HCT116 (cell line): Measurements from ENCODE around the gene LRRC4B.

Source experiments
- CEBPB ChIP-seq: IDR thresholded peaks from 2 replicates; pipeline ENCODE4 v1.6.1; 2012; ENCODE audit warnings: low read depth
- EGR1 ChIP-seq: IDR thresholded peaks from 2 replicates; pipeline ENCODE4 v1.6.1; 2012; ENCODE audit warnings: low read depth
- EZH2 ChIP-seq: fragments of 200-600 bp; sonication (generic); IDR thresholded peaks from 2 replicates; pipeline ENCODE4 v1.6.1; 2017; ENCODE audit warnings: antibody characterized with exemption, mixed run types
- POLR2A ChIP-seq: IDR thresholded peaks from 2 replicates; pipeline ENCODE4 v1.7.0; 2011; ENCODE audit warnings: borderline replicate concordance; ENCODE audit not compliant: insufficient read depth, insufficient read length; ENCODE audit errors: extremely low read depth
- POLR2AphosphoS5 ChIP-seq: IDR thresholded peaks from 2 replicates; pipeline ENCODE4 v1.6.1; 2011; ENCODE audit warnings: mild to moderate bottlenecking, low read depth, low read length, moderate library complexity
- RAD21 ChIP-seq: IDR thresholded peaks from 2 replicates; pipeline ENCODE4 v1.6.1; 2012; ENCODE audit warnings: low read depth, mild to moderate bottlenecking
- SP1 ChIP-seq: IDR thresholded peaks from 2 replicates; pipeline ENCODE4 v1.6.1; 2012; ENCODE audit warnings: low read depth
- TCF7L2 ChIP-seq: IDR thresholded peaks from 2 replicates; pipeline ENCODE4 v1.7.0; 2011; ENCODE audit warnings: borderline replicate concordance, inconsistent platforms; ENCODE audit not compliant: insufficient read depth, insufficient read length; ENCODE audit errors: extremely low read depth
- YY1 ChIP-seq: IDR thresholded peaks from 2 replicates; pipeline ENCODE4 v1.6.1; 2011; ENCODE audit warnings: low read length, low read depth, moderate library complexity, mild to moderate bottlenecking; ENCODE audit not compliant: insufficient replicate concordance; ENCODE audit errors: extremely low read depth
- ZNF274 ChIP-seq: fragments of 200-500 bp; sonication (Bioruptor generic); IDR thresholded peaks from 2 replicates; pipeline ENCODE4 v1.6.1; 2014; ENCODE audit warnings: mild to moderate bottlenecking, low read depth, low read length, inconsistent platforms
- TF ChIP-seq, protein P1 (sequence below), 3 experiments: fragments of 200-600 bp in 1 of 3; sonication (generic) in 1 of 3; IDR thresholded peaks in 2 of 3; conservative IDR thresholded peaks in 1 of 3; 2 replicates each; pipeline ENCODE4 v1.5.1; 2012 to 2017; ENCODE audit warnings: low read depth in 2 of 3, low read length in 2 of 3, antibody characterized with exemption in 1 of 3, borderline replicate concordance in 1 of 3, control low read depth in 1 of 3, mild to moderate bottlenecking in 1 of 3, mixed read lengths in 1 of 3, mixed run types in 1 of 3, moderate library complexity in 1 of 3; ENCODE audit not compliant: insufficient read depth in 1 of 3
- TF ChIP-seq, protein P2 (sequence below): IDR thresholded peaks from 2 replicates; pipeline ENCODE4 v1.6.1; 2012

DNA sequence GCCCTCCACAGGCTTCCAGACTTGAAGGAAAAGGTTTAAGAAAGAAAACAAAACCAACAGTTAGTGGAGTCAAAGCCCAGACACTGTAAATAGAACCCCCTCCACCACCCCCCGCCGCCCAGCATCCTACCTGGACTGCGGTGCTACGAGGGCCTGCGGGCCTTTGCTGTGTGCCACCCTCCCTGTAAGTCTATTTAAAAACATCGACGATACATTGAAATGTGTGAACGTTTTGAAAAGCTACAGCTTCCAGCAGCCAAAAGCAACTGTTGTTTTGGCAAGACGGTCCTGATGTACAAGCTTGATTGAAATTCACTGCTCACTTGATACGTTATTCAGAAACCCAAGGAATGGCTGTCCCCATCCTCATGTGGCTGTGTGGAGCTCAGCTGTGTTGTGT, 85.3 kb downstream of the LRRC4B start:
- no peak for TF ChIP-seq POLR2A
- TF ChIP-seq SP1: no peak
- TF ChIP-seq EGR1: no peak
- TF ChIP-seq, protein P1, sequence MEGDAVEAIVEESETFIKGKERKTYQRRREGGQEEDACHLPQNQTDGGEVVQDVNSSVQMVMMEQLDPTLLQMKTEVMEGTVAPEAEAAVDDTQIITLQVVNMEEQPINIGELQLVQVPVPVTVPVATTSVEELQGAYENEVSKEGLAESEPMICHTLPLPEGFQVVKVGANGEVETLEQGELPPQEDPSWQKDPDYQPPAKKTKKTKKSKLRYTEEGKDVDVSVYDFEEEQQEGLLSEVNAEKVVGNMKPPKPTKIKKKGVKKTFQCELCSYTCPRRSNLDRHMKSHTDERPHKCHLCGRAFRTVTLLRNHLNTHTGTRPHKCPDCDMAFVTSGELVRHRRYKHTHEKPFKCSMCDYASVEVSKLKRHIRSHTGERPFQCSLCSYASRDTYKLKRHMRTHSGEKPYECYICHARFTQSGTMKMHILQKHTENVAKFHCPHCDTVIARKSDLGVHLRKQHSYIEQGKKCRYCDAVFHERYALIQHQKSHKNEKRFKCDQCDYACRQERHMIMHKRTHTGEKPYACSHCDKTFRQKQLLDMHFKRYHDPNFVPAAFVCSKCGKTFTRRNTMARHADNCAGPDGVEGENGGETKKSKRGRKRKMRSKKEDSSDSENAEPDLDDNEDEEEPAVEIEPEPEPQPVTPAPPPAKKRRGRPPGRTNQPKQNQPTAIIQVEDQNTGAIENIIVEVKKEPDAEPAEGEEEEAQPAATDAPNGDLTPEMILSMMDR (IDR thresholded peaks at IDR 0.05 in 2 of 3, conservative IDR thresholded peaks at IDR 0.05 in 1 of 3; ENCODE audit: borderline replicate concordance in 1 of 3, insufficient read depth in 1 of 3, low read depth in 2 of 3, low read length in 2 of 3): no peak
- no peak for TF ChIP-seq CEBPB
- TF ChIP-seq POLR2AphosphoS5: no peak
- TF ChIP-seq, protein P2, sequence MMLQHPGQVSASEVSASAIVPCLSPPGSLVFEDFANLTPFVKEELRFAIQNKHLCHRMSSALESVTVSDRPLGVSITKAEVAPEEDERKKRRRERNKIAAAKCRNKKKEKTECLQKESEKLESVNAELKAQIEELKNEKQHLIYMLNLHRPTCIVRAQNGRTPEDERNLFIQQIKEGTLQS: no peak
- no peak for TF ChIP-seq ZNF274
- TF ChIP-seq RAD21: no peak
- no peak for TF ChIP-seq EZH2
- no peak for TF ChIP-seq YY1
- TF ChIP-seq TCF7L2: no peak
